Brain microvascular endothelial cell (primary cell): Measurements from ENCODE around the gene ADARB1.
"Not testable (repeated sequence)": the region's sequence is repeated elsewhere in the genome, so short reads cannot be mapped to it uniquely, and the experiment has no call there.

Experiments used
- DNase-seq: peaks from one replicate; pipeline ENCODE4 v3.0.0-alpha.2; 2020
- H3K27ac ChIP-seq: fragments of 250-450 bp; sonication (Bioruptor Pico); 2 replicates; pipeline ENCODE4 v1.5.1; 2020; ENCODE audit warnings: mild to moderate bottlenecking, moderate library complexity
- H3K27me3 ChIP-seq: fragments of 250-450 bp; sonication (Bioruptor Pico); replicated peaks from 2 replicates; pipeline ENCODE4 v1.5.1; 2020; ENCODE audit warnings: mild to moderate bottlenecking
- H3K36me3 ChIP-seq: fragments of 250-450 bp; sonication (Bioruptor Pico); replicated peaks from 2 replicates; pipeline ENCODE4 v1.5.1; 2020; ENCODE audit warnings: mild to moderate bottlenecking
- H3K4me3 ChIP-seq: 2 replicates; pipeline ENCODE4 v1.5.1; 2011; ENCODE audit warnings: low read depth, mild to moderate bottlenecking, control low read depth, low read length, moderate library complexity
- in situ Hi-C: cut with HindIII; loops from 2 replicates; pipeline ENCODE4 v1.10.0; 2017; ENCODE audit warnings: low sequenced_read_pairs, low pct_ligation_motif_present
- TF ChIP-seq, protein P1 (sequence below): IDR thresholded peaks from 2 replicates; pipeline ENCODE4 v1.5.1; 2011; ENCODE audit warnings: low read depth, mild to moderate bottlenecking, moderate library complexity, low read length, control low read depth, inconsistent platforms; ENCODE audit errors: missing control alignments

Gene ADARB1

DNA sequence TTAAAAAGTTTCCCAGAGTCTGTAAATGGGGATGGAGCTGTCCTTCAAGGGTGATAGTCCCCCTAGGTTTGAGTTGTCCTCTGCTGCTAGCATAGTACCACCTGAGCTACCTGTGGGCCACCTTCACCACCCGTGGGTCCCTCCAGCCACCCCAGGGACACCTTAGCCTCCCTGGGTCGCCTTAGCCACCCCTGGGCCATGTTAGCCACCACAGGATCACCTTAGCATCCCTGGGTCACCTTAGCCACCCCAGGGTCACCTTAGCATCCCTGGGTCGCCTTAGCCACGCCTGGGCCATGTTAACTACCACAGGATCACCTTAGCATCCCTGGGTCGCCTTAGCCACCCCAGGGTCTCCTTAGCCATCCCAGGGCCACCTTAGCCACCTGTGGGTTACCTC is 67.1 kb downstream of the ADARB1 start:
- in situ Hi-C loops, result loop anchor here (25.0 kb wide), 1 partner anchor 204 kb away; the partner anchor contains the start of gene SLX9
- Histone ChIP-seq H3K4me3 (no peak overlapping the region), H3K27me3 (no peaks in the 10 kb centered on the region), H3K27ac (no peak overlapping the region), H3K36me3 (peaks cover 12% of the 10 kb centered on the region)
- DNase-seq, result no peak
- TF ChIP-seq, protein P1, sequence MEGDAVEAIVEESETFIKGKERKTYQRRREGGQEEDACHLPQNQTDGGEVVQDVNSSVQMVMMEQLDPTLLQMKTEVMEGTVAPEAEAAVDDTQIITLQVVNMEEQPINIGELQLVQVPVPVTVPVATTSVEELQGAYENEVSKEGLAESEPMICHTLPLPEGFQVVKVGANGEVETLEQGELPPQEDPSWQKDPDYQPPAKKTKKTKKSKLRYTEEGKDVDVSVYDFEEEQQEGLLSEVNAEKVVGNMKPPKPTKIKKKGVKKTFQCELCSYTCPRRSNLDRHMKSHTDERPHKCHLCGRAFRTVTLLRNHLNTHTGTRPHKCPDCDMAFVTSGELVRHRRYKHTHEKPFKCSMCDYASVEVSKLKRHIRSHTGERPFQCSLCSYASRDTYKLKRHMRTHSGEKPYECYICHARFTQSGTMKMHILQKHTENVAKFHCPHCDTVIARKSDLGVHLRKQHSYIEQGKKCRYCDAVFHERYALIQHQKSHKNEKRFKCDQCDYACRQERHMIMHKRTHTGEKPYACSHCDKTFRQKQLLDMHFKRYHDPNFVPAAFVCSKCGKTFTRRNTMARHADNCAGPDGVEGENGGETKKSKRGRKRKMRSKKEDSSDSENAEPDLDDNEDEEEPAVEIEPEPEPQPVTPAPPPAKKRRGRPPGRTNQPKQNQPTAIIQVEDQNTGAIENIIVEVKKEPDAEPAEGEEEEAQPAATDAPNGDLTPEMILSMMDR, result no peak

DNA sequence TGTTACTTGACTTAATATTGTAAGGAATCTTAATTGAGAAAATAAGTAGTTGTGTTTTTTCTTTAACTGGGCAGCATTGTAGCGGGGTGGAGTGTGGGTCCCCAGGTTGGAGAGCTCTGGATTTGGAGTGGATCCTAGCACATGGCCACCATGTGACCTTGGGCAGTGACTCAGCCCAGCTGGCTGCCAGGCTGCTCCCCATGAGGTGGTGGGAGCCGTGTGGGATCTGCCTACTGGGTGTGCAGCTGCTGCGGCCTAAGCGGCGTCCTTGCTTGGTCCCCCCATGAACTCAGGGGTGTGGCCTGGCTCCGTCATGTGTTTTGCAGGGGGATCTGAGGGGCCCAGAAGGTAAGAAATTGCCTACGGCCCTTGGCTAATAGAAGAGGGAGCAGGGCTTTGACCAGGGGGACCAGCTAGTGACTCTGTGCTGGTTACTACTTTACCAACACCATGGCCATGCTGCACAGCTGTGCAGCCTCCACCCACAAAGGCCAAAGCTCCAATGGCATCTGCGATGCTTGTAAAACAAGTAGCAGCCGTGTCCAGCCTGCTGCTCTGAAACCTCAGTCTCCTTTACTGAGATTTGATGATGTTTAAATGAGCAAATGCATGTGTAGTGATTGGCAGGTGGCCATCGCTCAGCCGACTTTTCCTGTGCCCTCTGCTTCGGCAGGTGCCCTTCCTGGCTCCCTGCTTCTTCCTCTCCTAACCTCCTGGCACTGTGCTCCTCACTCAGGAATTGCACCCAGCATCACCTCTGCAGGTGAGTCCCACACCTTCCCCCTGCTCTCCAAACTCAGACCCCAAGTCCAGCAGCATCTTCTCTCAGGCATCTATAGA is 68.3 kb downstream of the ADARB1 start:
- in situ Hi-C loops, result loop anchor here (25.0 kb wide), 1 partner anchor 205 kb away; the partner anchor contains the start of gene SLX9
- H3K27me3 ChIP-seq, result no peaks in the 10 kb centered on the region
- peak; percentile 82 for DNase-seq
- H3K4me3 ChIP-seq, result no peak overlapping the region
- TF ChIP-seq, protein P1, result no peak
- H3K36me3 ChIP-seq, result peaks cover 16% of the 10 kb centered on the region
- peak overlapping the region; percentile 57 for H3K27ac ChIP-seq

DNA sequence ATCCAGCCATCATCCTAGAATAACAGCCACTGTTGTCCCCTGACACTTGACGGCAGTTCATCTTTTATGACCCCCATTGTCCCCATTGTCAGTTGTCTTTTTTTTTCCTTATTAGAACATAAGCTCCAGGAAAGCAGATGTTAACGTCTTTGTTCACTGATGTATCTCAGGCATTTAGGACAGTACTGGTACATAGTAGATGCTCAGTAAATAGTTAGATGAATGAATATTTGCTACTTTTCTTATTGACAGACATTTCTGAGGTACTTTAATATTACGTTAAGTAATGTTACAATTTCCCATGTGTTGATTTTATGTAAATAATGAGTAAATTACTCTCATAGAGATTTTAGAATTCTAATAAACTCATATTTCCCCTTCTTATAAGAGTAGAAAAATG is 69.5 kb downstream of the ADARB1 start:
- in situ Hi-C loops, result loop anchor here (25.0 kb wide), 1 partner anchor 207 kb away; the partner anchor contains the start of gene SLX9
- TF ChIP-seq, protein P1, result no peak
- Histone ChIP-seq H3K36me3 (peaks cover 16% of the 10 kb centered on the region), H3K27me3 (no peaks in the 10 kb centered on the region), H3K27ac (no peak overlapping the region), H3K4me3 (no peak overlapping the region)
- no peak for DNase-seq

DNA sequence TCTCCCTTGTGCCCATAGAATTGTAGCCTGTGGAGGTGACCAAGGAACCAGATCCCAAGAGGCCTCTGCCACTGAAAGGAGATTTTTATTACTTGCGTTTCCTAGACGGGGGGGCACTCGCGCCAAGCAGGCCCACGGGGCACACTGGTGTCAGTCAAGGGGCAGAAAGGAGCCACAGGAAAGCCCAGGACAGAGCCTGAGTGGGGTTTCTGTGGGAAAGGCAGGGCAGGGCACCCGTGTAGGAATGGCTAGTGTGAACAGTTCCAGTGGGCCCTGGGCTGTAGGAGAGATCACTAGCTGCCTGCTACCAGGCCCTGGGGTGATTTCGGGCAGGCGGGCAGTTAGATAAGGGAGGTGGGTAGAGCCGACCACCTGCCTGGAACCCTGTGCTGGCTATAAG is 70.8 kb downstream of the ADARB1 start:
- Histone ChIP-seq H3K27ac (no peak overlapping the region), H3K4me3 (no peak overlapping the region), H3K36me3 (peaks cover 16% of the 10 kb centered on the region), H3K27me3 (no peaks in the 10 kb centered on the region)
- TF ChIP-seq, protein P1, result no peak
- in situ Hi-C loops, result loop anchor here (25.0 kb wide), 1 partner anchor 208 kb away; the partner anchor contains the start of gene SLX9
- DNase-seq, result no peak

DNA sequence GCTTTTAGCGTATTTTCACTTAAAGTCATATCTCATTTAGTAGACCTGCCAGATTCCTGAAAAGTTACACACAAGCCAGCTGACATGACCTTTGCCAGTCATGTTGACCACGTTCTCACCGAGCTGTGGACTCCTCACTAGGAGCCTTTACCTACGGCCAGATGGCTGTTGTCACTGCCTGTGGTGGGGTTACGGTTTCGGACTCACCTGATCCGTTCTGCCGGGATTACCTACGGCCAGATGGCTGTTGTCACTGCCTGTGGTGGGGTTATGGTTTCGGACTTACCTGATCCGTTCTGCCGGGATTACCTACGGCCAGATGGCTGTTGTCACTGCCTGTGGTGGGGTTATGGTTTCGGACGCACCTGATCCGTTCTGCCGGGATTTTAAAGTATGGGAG is 71.5 kb downstream of the ADARB1 start:
- in situ Hi-C loops, result loop anchor here (25.0 kb wide), 1 partner anchor 209 kb away; the partner anchor contains the start of gene SLX9
- H3K36me3 ChIP-seq, result peaks cover 16% of the 10 kb centered on the region
- not testable (repeated sequence) for H3K4me3 ChIP-seq, DNase-seq, H3K27me3 ChIP-seq, H3K27ac ChIP-seq

DNA sequence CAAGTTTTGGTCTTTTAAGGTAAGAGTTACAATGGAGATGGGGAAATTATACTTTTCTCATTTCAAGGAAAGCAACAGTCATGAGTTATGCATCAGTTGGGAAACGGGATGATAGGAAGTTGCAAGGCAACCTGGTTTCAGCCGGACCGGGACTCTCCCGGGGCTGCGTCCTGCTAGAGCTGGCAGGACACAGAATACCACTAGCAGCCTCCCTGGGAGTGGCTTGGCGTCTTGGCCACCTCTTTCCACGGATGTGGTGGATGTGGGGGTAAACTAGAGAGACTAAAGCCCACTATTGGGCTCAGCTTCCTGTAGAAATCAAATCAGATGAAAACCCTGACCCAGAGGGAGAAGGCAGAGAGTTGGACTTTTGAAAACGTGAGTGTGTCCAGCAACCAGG is 71.9 kb downstream of the ADARB1 start:
- in situ Hi-C loops, result loop anchor here (25.0 kb wide), 1 partner anchor 209 kb away; the partner anchor contains the start of gene SLX9
- Histone ChIP-seq H3K4me3 (no peak overlapping the region), H3K27ac (no peak overlapping the region), H3K27me3 (no peaks in the 10 kb centered on the region), H3K36me3 (peaks cover 16% of the 10 kb centered on the region)
- TF ChIP-seq, protein P1, result no peak
- no peak for DNase-seq
